ENCODE results near the gene ORAI3.

ORAI3 gene

GRCh38 chr16:30910427-30911029, 38.3 kb upstream of the ORAI3 start:
- no peak overlapping the region for H3K4me3 ChIP-seq (ENCODE audit: extremely low read depth, insufficient read depth, low read length, poor library complexity, severe bottlenecking)
- H3K27ac ChIP-seq (ENCODE audit: low read depth, low read length, severe bottlenecking) = no peak overlapping the region
- no peaks in the 10 kb centered on the region for H3K36me3 ChIP-seq (ENCODE audit: control insufficient read depth, insufficient read depth, low read length)
- no peaks in the 10 kb centered on the region for H3K4me1 ChIP-seq (ENCODE audit: control insufficient read depth, insufficient read depth, low read length, poor library complexity, severe bottlenecking)
- 63 to 65% methylated on average over 14 to 15 of the region's 18 CpGs for WGBS, 2 experiments (ENCODE audit: insufficient coverage in 2 of 2)
- H3K9me3 ChIP-seq (ENCODE audit: control insufficient read depth, low read length) = no peaks in the 10 kb centered on the region

- Histone ChIP-seq H3K36me3 (ENCODE audit: control insufficient read depth, insufficient read depth, low read length) (no peaks in the 10 kb centered on the region), H3K4me3 (ENCODE audit: extremely low read depth, insufficient read depth, low read length, poor library complexity, severe bottlenecking) (no peak overlapping the region), H3K9me3 (ENCODE audit: control insufficient read depth, low read length) (no peaks in the 10 kb centered on the region), H3K4me1 (ENCODE audit: control insufficient read depth, insufficient read depth, low read length, poor library complexity, severe bottlenecking) (no peaks in the 10 kb centered on the region), H3K27ac (ENCODE audit: low read depth, low read length, severe bottlenecking) (no peak overlapping the region)
- WGBS, 2 experiments (ENCODE audit: insufficient coverage in 2 of 2) = 90 to 93% methylated on average over 6 of the region's 6 CpGs
Measured at GRCh38 chr16:30912794-30913412, 36.0 kb upstream of the ORAI3 start.

GRCh38 chr16:30914830-30915229, 34.0 kb upstream of the ORAI3 start:
- Histone ChIP-seq H3K4me1 (ENCODE audit: control insufficient read depth, insufficient read depth, low read length, poor library complexity, severe bottlenecking) (no peaks in the 10 kb centered on the region), H3K9me3 (ENCODE audit: control insufficient read depth, low read length) (no peaks in the 10 kb centered on the region), H3K4me3 (ENCODE audit: extremely low read depth, insufficient read depth, low read length, poor library complexity, severe bottlenecking) (no peak overlapping the region), H3K36me3 (ENCODE audit: control insufficient read depth, insufficient read depth, low read length) (no peaks in the 10 kb centered on the region), H3K27ac (ENCODE audit: low read depth, low read length, severe bottlenecking) (no peak overlapping the region)
- WGBS, 2 experiments (ENCODE audit: insufficient coverage in 2 of 2) = 89 to 98% methylated on average over 2 to 3 of the region's 3 CpGs

- H3K4me1 ChIP-seq (ENCODE audit: control insufficient read depth, insufficient read depth, low read length, poor library complexity, severe bottlenecking) = no peaks in the 10 kb centered on the region
- no peaks in the 10 kb centered on the region for H3K9me3 ChIP-seq (ENCODE audit: control insufficient read depth, low read length)
- H3K36me3 ChIP-seq (ENCODE audit: control insufficient read depth, insufficient read depth, low read length) = no peaks in the 10 kb centered on the region
- 92 to 100% methylated on average over 1 of the region's 1 CpG for WGBS, 2 experiments (ENCODE audit: insufficient coverage in 2 of 2)
- H3K4me3 ChIP-seq (ENCODE audit: extremely low read depth, insufficient read depth, low read length, poor library complexity, severe bottlenecking) = no peak overlapping the region
- no peak overlapping the region for H3K27ac ChIP-seq (ENCODE audit: low read depth, low read length, severe bottlenecking)
Measured at GRCh38 chr16:30918614-30919013, 30.3 kb upstream of the ORAI3 start.

- no peak overlapping the region for H3K27ac ChIP-seq (ENCODE audit: low read depth, low read length, severe bottlenecking)
- WGBS, 2 experiments (ENCODE audit: insufficient coverage in 2 of 2) = 75% methylated on average over 1 of the region's 2 CpGs; no CpG with 5 or more reads in 1 of the 2 experiments
- H3K4me3 ChIP-seq (ENCODE audit: extremely low read depth, insufficient read depth, low read length, poor library complexity, severe bottlenecking) = no peak overlapping the region
- no peaks in the 10 kb centered on the region for H3K9me3 ChIP-seq (ENCODE audit: control insufficient read depth, low read length)
- H3K36me3 ChIP-seq (ENCODE audit: control insufficient read depth, insufficient read depth, low read length) = peaks cover 4% of the 10 kb centered on the region
- peaks cover 7% of the 10 kb centered on the region for H3K4me1 ChIP-seq (ENCODE audit: control insufficient read depth, insufficient read depth, low read length, poor library complexity, severe bottlenecking)
Measured at GRCh38 chr16:30920891-30921290, 28.0 kb upstream of the ORAI3 start.

- WGBS, 2 experiments (ENCODE audit: insufficient coverage in 2 of 2) = 21 to 42% methylated on average over 5 of the region's 6 CpGs
- H3K4me1 ChIP-seq (ENCODE audit: control insufficient read depth, insufficient read depth, low read length, poor library complexity, severe bottlenecking) = peaks cover 11% of the 10 kb centered on the region
- no peak overlapping the region for H3K27ac ChIP-seq (ENCODE audit: low read depth, low read length, severe bottlenecking)
- H3K9me3 ChIP-seq (ENCODE audit: control insufficient read depth, low read length) = no peaks in the 10 kb centered on the region
- H3K4me3 ChIP-seq (ENCODE audit: extremely low read depth, insufficient read depth, low read length, poor library complexity, severe bottlenecking) = peak overlapping the region; percentile 80
- H3K36me3 ChIP-seq (ENCODE audit: control insufficient read depth, insufficient read depth, low read length) = peaks cover 9% of the 10 kb centered on the region
Measured at GRCh38 chr16:30921459-30921747, 27.5 kb upstream of the ORAI3 start.

- Histone ChIP-seq H3K27ac (ENCODE audit: low read depth, low read length, severe bottlenecking) (peak overlapping the region; percentile 99), H3K4me3 (ENCODE audit: extremely low read depth, insufficient read depth, low read length, poor library complexity, severe bottlenecking) (peak overlapping the region; percentile 80), H3K4me1 (ENCODE audit: control insufficient read depth, insufficient read depth, low read length, poor library complexity, severe bottlenecking) (peaks cover 11% of the 10 kb centered on the region), H3K9me3 (ENCODE audit: control insufficient read depth, low read length) (no peaks in the 10 kb centered on the region), H3K36me3 (ENCODE audit: control insufficient read depth, insufficient read depth, low read length) (peaks cover 14% of the 10 kb centered on the region)
- WGBS, 2 experiments (ENCODE audit: insufficient coverage in 2 of 2) = 0 to 1% methylated on average over 30 to 35 of the region's 37 CpGs
Measured at GRCh38 chr16:30921748-30922419, 27.0 kb upstream of the ORAI3 start.

- H3K4me3 ChIP-seq (ENCODE audit: extremely low read depth, insufficient read depth, low read length, poor library complexity, severe bottlenecking) = peak overlapping the region; percentile 80
- peaks cover 13% of the 10 kb centered on the region for H3K4me1 ChIP-seq (ENCODE audit: control insufficient read depth, insufficient read depth, low read length, poor library complexity, severe bottlenecking)
- H3K27ac ChIP-seq (ENCODE audit: low read depth, low read length, severe bottlenecking) = peak overlapping the region; percentile 99
- no peaks in the 10 kb centered on the region for H3K9me3 ChIP-seq (ENCODE audit: control insufficient read depth, low read length)
- H3K36me3 ChIP-seq (ENCODE audit: control insufficient read depth, insufficient read depth, low read length) = peaks cover 20% of the 10 kb centered on the region
- 0% methylated on average over 29 to 33 of the region's 42 CpGs for WGBS, 2 experiments (ENCODE audit: insufficient coverage in 2 of 2)
Measured at GRCh38 chr16:30922420-30922959, 26.4 kb upstream of the ORAI3 start.

GRCh38 chr16:30922960-30923535, 25.8 kb upstream of the ORAI3 start:
- Histone ChIP-seq H3K36me3 (ENCODE audit: control insufficient read depth, insufficient read depth, low read length) (peaks cover 25% of the 10 kb centered on the region), H3K4me1 (ENCODE audit: control insufficient read depth, insufficient read depth, low read length, poor library complexity, severe bottlenecking) (peaks cover 13% of the 10 kb centered on the region)
- 0% methylated on average over 19 to 24 of the region's 33 CpGs for WGBS, 2 experiments (ENCODE audit: insufficient coverage in 2 of 2)

GRCh38 chr16:30923554-30924075, 25.3 kb upstream of the ORAI3 start, which contains the start of gene FBXL19:
Gene FBXL19, plus strand, starts transcription at chr16:30923572. Its CDS starts 2,183 bp downstream, at chr16:30925755.
- H3K27ac ChIP-seq (ENCODE audit: low read depth, low read length, severe bottlenecking) = peak within 1 kb of the TSS; percentile 99
- no peaks in the 10 kb centered on the region for H3K9me3 ChIP-seq (ENCODE audit: control insufficient read depth, low read length)
- 0% methylated on average over 1 to 3 of the region's 31 CpGs for WGBS, 2 experiments (ENCODE audit: insufficient coverage in 2 of 2)
- H3K36me3 ChIP-seq (ENCODE audit: control insufficient read depth, insufficient read depth, low read length) = peaks cover 29% of the 10 kb centered on the region
- H3K4me3 ChIP-seq (ENCODE audit: extremely low read depth, insufficient read depth, low read length, poor library complexity, severe bottlenecking) = peak within 1 kb of the TSS; percentile 80
- H3K4me1 ChIP-seq (ENCODE audit: control insufficient read depth, insufficient read depth, low read length, poor library complexity, severe bottlenecking) = peaks cover 13% of the 10 kb centered on the region

More at GRCh38 chr16:30922960-30923535, 25.8 kb upstream of the ORAI3 start:
- Histone ChIP-seq H3K27ac (ENCODE audit: low read depth, low read length, severe bottlenecking) (peak overlapping the region; percentile 99), H3K9me3 (ENCODE audit: control insufficient read depth, low read length) (no peaks in the 10 kb centered on the region), H3K4me3 (ENCODE audit: extremely low read depth, insufficient read depth, low read length, poor library complexity, severe bottlenecking) (peak overlapping the region; percentile 80)
